IMR-90 (cell line): ENCODE data around the gene FGFR4.

ENCODE experiments used
- BHLHE40 ChIP-seq: fragments of 150-350 bp; IDR thresholded peaks from 2 replicates; pipeline ENCODE4 v1.6.1; 2016; ENCODE audit warnings: mild to moderate bottlenecking, low read depth, low read length
- CEBPB ChIP-seq: IDR thresholded peaks from 2 replicates; pipeline ENCODE4 v1.6.1; 2012; ENCODE audit warnings: low read depth, low read length, improper control_type of control experiment
- CHD1 ChIP-seq: IDR thresholded peaks from 2 replicates; pipeline ENCODE4 v1.6.1; 2012; ENCODE audit warnings: low read depth, low read length, improper control_type of control experiment
- CTCF ChIP-seq: conservative IDR thresholded peaks from 2 replicates; pipeline ENCODE4 v1.5.1; 2012; ENCODE audit warnings: mild to moderate bottlenecking, low read depth, low read length, improper control_type of control experiment
- ELK1 ChIP-seq: fragments of 150-350 bp; IDR thresholded peaks from 2 replicates; pipeline ENCODE4 v1.6.1; 2016; ENCODE audit warnings: low read depth, mild to moderate bottlenecking, low read length, moderate library complexity, borderline replicate concordance
- FOS ChIP-seq: fragments of 150-350 bp; IDR thresholded peaks from 2 replicates; pipeline ENCODE4 v1.6.1; 2016; ENCODE audit warnings: low read depth, low read length
- MAFK ChIP-seq: IDR thresholded peaks from 2 replicates; pipeline ENCODE4 v1.6.1; 2012; ENCODE audit warnings: low read depth, low read length, improper control_type of control experiment
- MXI1 ChIP-seq: IDR thresholded peaks from 2 replicates; pipeline ENCODE4 v1.6.1; 2012; ENCODE audit warnings: low read depth, mild to moderate bottlenecking, low read length, moderate library complexity, borderline replicate concordance
- NFE2L2 ChIP-seq: fragments of 150-350 bp; IDR thresholded peaks from 2 replicates; pipeline ENCODE4 v1.6.1; 2016; ENCODE audit warnings: low read depth, mild to moderate bottlenecking, low read length
- POLR2A ChIP-seq: IDR thresholded peaks from 2 replicates; pipeline ENCODE4 v1.6.1; 2012; ENCODE audit warnings: mild to moderate bottlenecking, low read depth, low read length
- RAD21 ChIP-seq: IDR thresholded peaks from 2 replicates; pipeline ENCODE4 v1.6.1; 2012; ENCODE audit warnings: low read length, improper control_type of control experiment
- RFX5 ChIP-seq: IDR thresholded peaks from 2 replicates; pipeline ENCODE4 v1.8.0; 2012; ENCODE audit warnings: low read depth, mild to moderate bottlenecking, low read length, moderate library complexity
- SMC3 ChIP-seq: fragments of 150-350 bp; IDR thresholded peaks from 2 replicates; pipeline ENCODE4 v1.6.1; 2016; ENCODE audit warnings: low read depth, mild to moderate bottlenecking, antibody characterized with exemption, low read length, moderate library complexity
- USF2 ChIP-seq: fragments of 150-350 bp; IDR thresholded peaks from 2 replicates; pipeline ENCODE4 v1.6.1; 2017; ENCODE audit warnings: mild to moderate bottlenecking, antibody characterized with exemption, low read length, low read depth

- TF ChIP-seq CTCF, result peak; percentile 91
- no peak for TF ChIP-seq RFX5
- TF ChIP-seq POLR2A, result no peak
- TF ChIP-seq USF2, result no peak
- no peak for TF ChIP-seq CEBPB
- peak; percentile 86 for TF ChIP-seq RAD21
- no peak for TF ChIP-seq NFE2L2
- no peak for TF ChIP-seq MAFK
- peak; percentile 74 for TF ChIP-seq SMC3
- no peak for TF ChIP-seq ELK1
- no peak for TF ChIP-seq FOS
- TF ChIP-seq MXI1, result no peak
- no peak for TF ChIP-seq BHLHE40
- no peak for TF ChIP-seq CHD1
Measured at GRCh38 chr5:177111720-177112394, 25.1 kb downstream of the FGFR4 start.
